Common myeloid progenitor, CD34-positive (primary cell): ENCODE data around the gene CPD.
"Not testable (repeated sequence)": the region's sequence is repeated elsewhere in the genome, so short reads cannot be mapped to it uniquely, and the experiment has no call there.

Experiments
- CTCF ChIA-PET: fragments of 350-600 bp; sonication (Branson Sonifier 250); formaldehyde crosslinking; loops from one replicate; lab custom pipeline; 2021; ENCODE audit warnings: antibody characterized with exemption; lab: Charles Lee
- POLR2A ChIA-PET: fragments of 350-600 bp; sonication (Branson Sonifier 250); formaldehyde crosslinking; loops from one replicate; lab custom pipeline; 2021; ENCODE audit warnings: antibody characterized with exemption; lab: Charles Lee
- DNase-seq, 3 donors: peaks; one replicate each; pipeline versions ENCODE4 v3.0.0 to v3.0.0-alpha.2; 2013
- H3K27ac ChIP-seq, 2 experiments: 1 replicate in 1 of 2; 2 replicates in 1 of 2; pipeline ENCODE4 v1.7.0; 2013; ENCODE audit warnings: inconsistent platforms in 2 of 2, low read length in 2 of 2, mild to moderate bottlenecking in 2 of 2, low read depth in 1 of 2, moderate library complexity in 1 of 2; ENCODE audit not compliant: severe bottlenecking in 2 of 2, insufficient read depth in 1 of 2, poor library complexity in 1 of 2
- H3K27me3 ChIP-seq, 5 experiments: replicated peaks in 2 of 5; 1 replicate in 3 of 5; 2 replicates in 2 of 5; pipeline versions ENCODE4 v1.6.1 to v1.7.0; 2013; ENCODE audit warnings: low read length in 4 of 5, mild to moderate bottlenecking in 2 of 5, moderate library complexity in 2 of 5, inconsistent platforms in 1 of 5; ENCODE audit not compliant: insufficient read depth in 5 of 5, control insufficient read depth in 4 of 5
- H3K36me3 ChIP-seq, 4 experiments: 1 replicate in 2 of 4; 2 replicates in 2 of 4; pipeline versions ENCODE4 v1.6.1 to v1.7.0; 2013; ENCODE audit warnings: low read length in 3 of 4, control low read depth in 1 of 4, mild to moderate bottlenecking in 1 of 4; ENCODE audit not compliant: control insufficient read depth in 4 of 4, insufficient read depth in 4 of 4
- H3K4me1 ChIP-seq, 4 experiments: 1 replicate in 3 of 4; 2 replicates in 1 of 4; pipeline versions ENCODE4 v1.6.1 to v1.7.1; 2013; ENCODE audit warnings: low read length in 3 of 4, mild to moderate bottlenecking in 3 of 4, control low read depth in 1 of 4, inconsistent platforms in 1 of 4, moderate library complexity in 1 of 4; ENCODE audit not compliant: control insufficient read depth in 4 of 4, insufficient read depth in 4 of 4; ENCODE audit errors: control extremely low read depth in 1 of 4
- H3K4me3 ChIP-seq, 7 experiments: 1 replicate in 4 of 7; 2 replicates in 3 of 7; pipeline versions ENCODE4 v1.5.1 to v1.7.0; 2013; ENCODE audit warnings: mild to moderate bottlenecking in 7 of 7, low read length in 6 of 7, moderate library complexity in 6 of 7, inconsistent platforms in 2 of 7, low read depth in 2 of 7, control low read depth in 1 of 7; ENCODE audit not compliant: insufficient read depth in 4 of 7, control insufficient read depth in 1 of 7; ENCODE audit errors: extremely low read depth in 1 of 7
- H3K9me3 ChIP-seq, 5 experiments: 1 replicate in 4 of 5; 2 replicates in 1 of 5; pipeline versions ENCODE4 v1.6.1 to v1.7.1; 2013; ENCODE audit warnings: low read length in 4 of 5, mild to moderate bottlenecking in 2 of 5, inconsistent platforms in 1 of 5, low read depth in 1 of 5, moderate library complexity in 1 of 5; ENCODE audit not compliant: control insufficient read depth in 4 of 5, insufficient read depth in 2 of 5; ENCODE audit errors: control extremely low read depth in 1 of 5
- WGBS: methylation state at CpG from one replicate; pipeline ENCODE4 v1.1.5; 2013; ENCODE audit not compliant: insufficient coverage; 5-methylcytosine and 5-hydroxymethylcytosine counted together

Gene CPD

GRCh38 chr17:30433514-30433913, 54.8 kb downstream of the CPD start:
- POLR2A ChIA-PET = no interaction called here
- Histone ChIP-seq H3K9me3 (no peaks in the 10 kb centered on the region), H3K27me3 (no peaks in the 10 kb centered on the region), H3K27ac (no peak overlapping the region), H3K4me1 (no peaks in the 10 kb centered on the region), H3K4me3 (no peak overlapping the region), H3K36me3 (peaks cover 0 to 23% (median 10%) of the 10 kb centered on the region in 4 experiments)
- 38% methylated on average over 1 of the region's 1 CpG for WGBS
- peak in 2 of 3 donors; percentile 46 to 48 for DNase-seq
- CTCF ChIA-PET = no interaction called here

- DNase-seq = no peak
- CTCF ChIA-PET = no interaction called here
- Histone ChIP-seq H3K27ac (no peak overlapping the region), H3K9me3 (no peaks in the 10 kb centered on the region), H3K36me3 (peaks cover 0 to 18% (median 8%) of the 10 kb centered on the region in 4 experiments), H3K4me3 (no peak overlapping the region), H3K27me3 (no peaks in the 10 kb centered on the region), H3K4me1 (no peaks in the 10 kb centered on the region)
- POLR2A ChIA-PET = no interaction called here
Measured at GRCh38 chr17:30436729-30437128, 58.0 kb downstream of the CPD start.

GRCh38 chr17:30443721-30444120, 65.0 kb downstream of the CPD start:
- ChIA-PET POLR2A (interaction anchor here (0.6 kb wide), 1 partner anchor 313 kb away, joined by 4 read pairs; no protein-coding TSS in a partner anchor), CTCF (no interaction called here)
- Histone ChIP-seq H3K27me3 (no peaks in the 10 kb centered on the region), H3K36me3 (peaks cover 0 to 9% (median 5%) of the 10 kb centered on the region in 4 experiments), H3K9me3 (no peaks in the 10 kb centered on the region), H3K27ac (no peak overlapping the region), H3K4me3 (no peak overlapping the region), H3K4me1 (no peaks in the 10 kb centered on the region)
- DNase-seq = no peak
- 94% methylated on average over 5 of the region's 6 CpGs for WGBS

DNA sequence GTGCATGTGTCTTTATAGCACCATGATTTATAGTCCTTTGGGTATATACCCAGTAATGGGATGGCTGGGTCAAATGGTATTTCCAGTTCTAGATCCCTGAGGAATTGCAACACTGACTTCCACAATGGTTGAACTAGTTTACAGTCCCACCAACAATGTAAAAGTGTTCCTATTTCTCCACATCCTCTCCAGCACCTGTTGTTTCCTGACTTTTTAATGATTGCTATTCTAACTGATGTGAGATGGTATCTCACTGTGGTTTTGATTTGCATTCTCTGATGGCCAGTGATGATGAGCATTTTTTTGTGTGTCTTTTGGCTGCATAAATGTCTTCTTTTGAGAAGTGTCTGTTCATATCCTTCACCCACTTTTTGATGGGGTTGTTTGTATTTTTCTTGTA, 67.9 kb downstream of the CPD start:
- H3K4me3 ChIP-seq, H3K27ac ChIP-seq, DNase-seq, H3K9me3 ChIP-seq, CTCF ChIA-PET, H3K27me3 ChIP-seq, H3K4me1 ChIP-seq, POLR2A ChIA-PET: not testable (repeated sequence)
- peaks cover 2 to 17% (median 7%) of the 10 kb centered on the region in 4 experiments for H3K36me3 ChIP-seq

DNA sequence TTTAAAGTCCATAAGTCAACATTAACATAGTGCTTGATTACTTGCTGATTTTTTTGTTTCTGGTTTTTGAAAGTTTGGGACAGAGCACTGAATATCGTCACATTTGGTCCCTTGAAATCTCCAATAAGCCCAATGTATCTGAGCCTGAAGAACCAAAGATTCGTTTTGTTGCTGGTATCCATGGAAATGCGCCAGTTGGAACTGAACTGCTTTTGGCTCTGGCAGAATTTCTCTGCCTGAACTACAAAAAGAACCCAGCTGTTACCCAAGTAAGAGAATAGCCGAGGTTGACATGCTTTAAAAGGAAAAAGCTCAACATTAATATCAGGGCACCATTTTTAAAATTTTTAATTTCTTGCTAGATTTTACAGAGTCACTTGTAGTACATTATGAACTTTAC, 70.8 kb downstream of the CPD start:
- no peak for DNase-seq
- Histone ChIP-seq H3K27ac (no peak overlapping the region), H3K4me1 (no peaks in the 10 kb centered on the region), H3K9me3 (peaks cover 0 to 2% (median 0%) of the 10 kb centered on the region in 5 experiments), H3K4me3 (no peak overlapping the region), H3K27me3 (no peaks in the 10 kb centered on the region), H3K36me3 (peaks cover 0 to 32% (median 6%) of the 10 kb centered on the region in 4 experiments)
- WGBS = 100% methylated on average over 2 of the region's 4 CpGs
- ChIA-PET CTCF (no interaction called here), POLR2A (no interaction called here)

GRCh38 chr17:30450125-30451027, 71.6 kb downstream of the CPD start:
- POLR2A ChIA-PET = no interaction called here
- CTCF ChIA-PET = no interaction called here
- H3K27me3 ChIP-seq = no peaks in the 10 kb centered on the region
- H3K27ac ChIP-seq = no peak overlapping the region
- 100% methylated on average over 8 of the region's 12 CpGs for WGBS
- H3K36me3 ChIP-seq = peaks cover 2 to 36% (median 8%) of the 10 kb centered on the region in 4 experiments
- H3K4me3 ChIP-seq = no peak overlapping the region
- H3K9me3 ChIP-seq = peaks cover 0 to 2% (median 0%) of the 10 kb centered on the region in 5 experiments
- DNase-seq = no peak
- no peaks in the 10 kb centered on the region for H3K4me1 ChIP-seq

GRCh38 chr17:30454635-30455034, 75.9 kb downstream of the CPD start:
- Histone ChIP-seq H3K9me3 (peaks cover 0 to 2% (median 0%) of the 10 kb centered on the region in 5 experiments), H3K27ac (no peak overlapping the region), H3K36me3 (peaks cover 6 to 49% (median 18%) of the 10 kb centered on the region in 4 experiments), H3K4me3 (no peak overlapping the region), H3K4me1 (no peaks in the 10 kb centered on the region), H3K27me3 (no peaks in the 10 kb centered on the region)
- CTCF ChIA-PET = no interaction called here
- peak in 1 of 3 donors; percentile 3 for DNase-seq
- POLR2A ChIA-PET = no interaction called here
- WGBS = 100% methylated on average over 1 of the region's 4 CpGs
